Measurements from ENCODE around the gene OVCH1. TPM values are rescaled to one million over a fixed set of nuclear protein-coding genes. Genes with fewer than 3 reads are reported as not detected.
A peak's percentile ranks its signal among the peaks of the same experiment; 100 is the strongest.

The OVCH1 gene
- total RNA-seq, 1 donor from 2014 or later, result 3.2 TPM

DNA sequence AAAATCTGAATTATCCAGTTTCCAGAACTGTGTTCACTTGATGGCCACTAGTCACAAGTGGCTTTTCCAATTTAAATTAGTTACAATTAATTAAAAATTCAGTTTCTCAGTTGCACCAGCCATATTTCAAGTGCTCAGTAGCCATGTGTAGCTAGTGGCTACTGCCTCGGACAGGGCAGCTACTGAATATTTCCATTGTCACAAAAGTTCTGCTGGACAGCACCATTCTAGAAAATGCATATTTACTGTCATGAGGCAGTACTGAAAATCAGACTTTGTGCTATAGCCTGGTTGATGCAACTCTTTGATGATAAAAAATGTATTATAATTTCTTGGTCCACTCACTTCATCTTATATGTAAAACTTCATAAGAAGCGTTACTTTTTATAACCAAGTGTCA is 11.5 kb upstream of the OVCH1 start:
- Histone ChIP-seq H3K9me3 (no peaks in the 10 kb centered on the region), H3K27me3 (ENCODE audit: low read depth) (no peaks in the 10 kb centered on the region), H3K36me3 (peaks cover 8% of the 10 kb centered on the region), H3K4me3 (no peak overlapping the region), H3K27ac (no peak overlapping the region), H3K4me1 (no peaks in the 10 kb centered on the region)
- TF ChIP-seq, protein P1, sequence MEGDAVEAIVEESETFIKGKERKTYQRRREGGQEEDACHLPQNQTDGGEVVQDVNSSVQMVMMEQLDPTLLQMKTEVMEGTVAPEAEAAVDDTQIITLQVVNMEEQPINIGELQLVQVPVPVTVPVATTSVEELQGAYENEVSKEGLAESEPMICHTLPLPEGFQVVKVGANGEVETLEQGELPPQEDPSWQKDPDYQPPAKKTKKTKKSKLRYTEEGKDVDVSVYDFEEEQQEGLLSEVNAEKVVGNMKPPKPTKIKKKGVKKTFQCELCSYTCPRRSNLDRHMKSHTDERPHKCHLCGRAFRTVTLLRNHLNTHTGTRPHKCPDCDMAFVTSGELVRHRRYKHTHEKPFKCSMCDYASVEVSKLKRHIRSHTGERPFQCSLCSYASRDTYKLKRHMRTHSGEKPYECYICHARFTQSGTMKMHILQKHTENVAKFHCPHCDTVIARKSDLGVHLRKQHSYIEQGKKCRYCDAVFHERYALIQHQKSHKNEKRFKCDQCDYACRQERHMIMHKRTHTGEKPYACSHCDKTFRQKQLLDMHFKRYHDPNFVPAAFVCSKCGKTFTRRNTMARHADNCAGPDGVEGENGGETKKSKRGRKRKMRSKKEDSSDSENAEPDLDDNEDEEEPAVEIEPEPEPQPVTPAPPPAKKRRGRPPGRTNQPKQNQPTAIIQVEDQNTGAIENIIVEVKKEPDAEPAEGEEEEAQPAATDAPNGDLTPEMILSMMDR (IDR thresholded peaks at IDR 0.05), result no peak
- intact Hi-C loops (cut with DNase I), result no loop called here
- DNase-seq (no peak), ATAC-seq (no peak)

DNA sequence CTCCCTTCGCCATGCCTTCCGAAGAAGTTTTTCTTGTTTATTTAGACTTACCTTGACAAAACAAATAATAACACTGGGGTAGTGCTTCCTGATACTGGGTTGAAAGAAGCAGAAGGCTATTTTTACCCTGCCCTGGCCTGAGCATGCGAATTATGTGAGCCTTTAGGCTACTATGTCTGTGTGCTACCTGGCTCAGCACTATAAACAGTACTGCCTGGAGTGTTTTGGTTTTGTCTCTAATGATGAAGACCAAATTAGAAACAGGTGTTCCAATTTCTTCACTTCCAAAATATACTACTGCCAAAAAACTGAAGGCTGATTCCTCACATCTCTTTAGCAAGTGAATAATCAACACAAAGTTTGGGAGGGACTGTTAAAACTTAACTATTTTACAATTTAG is 7.6 kb upstream of the OVCH1 start:
- Histone ChIP-seq H3K9me3 (no peaks in the 10 kb centered on the region), H3K36me3 (peaks cover 4% of the 10 kb centered on the region), H3K27me3 (ENCODE audit: low read depth) (no peaks in the 10 kb centered on the region), H3K27ac (no peak overlapping the region), H3K4me3 (no peak overlapping the region), H3K4me1 (no peaks in the 10 kb centered on the region)
- DNase-seq, result no peak
- ATAC-seq, result no peak
- intact Hi-C loops (cut with DNase I), result no loop called here
- TF ChIP-seq, protein P1 (IDR thresholded peaks at IDR 0.05), result no peak

DNA sequence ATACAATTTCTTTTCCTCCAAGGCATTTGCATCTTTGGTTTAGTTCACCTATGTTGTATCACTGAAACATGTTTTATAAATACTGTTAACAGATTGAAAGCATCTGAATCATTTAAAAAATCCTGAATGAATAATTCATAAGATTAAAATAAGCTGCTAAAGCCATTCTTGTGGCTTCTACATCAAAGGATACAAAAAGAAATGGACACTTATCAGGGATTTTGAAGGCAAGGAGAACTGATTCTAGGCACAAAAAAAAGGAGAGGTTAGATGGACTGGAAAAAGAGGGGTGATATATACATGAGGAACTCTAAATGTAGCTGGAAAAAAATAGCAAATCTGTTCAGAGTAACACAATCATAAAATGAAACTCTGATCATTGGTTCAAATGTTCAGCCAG is 5.8 kb upstream of the OVCH1 start:
- Histone ChIP-seq H3K9me3 (no peaks in the 10 kb centered on the region), H3K4me3 (no peak overlapping the region), H3K27me3 (ENCODE audit: low read depth) (no peaks in the 10 kb centered on the region), H3K27ac (no peak overlapping the region), H3K4me1 (no peaks in the 10 kb centered on the region), H3K36me3 (peaks cover 4% of the 10 kb centered on the region)
- DNase-seq (no peak), ATAC-seq (no peak)
- TF ChIP-seq, protein P1 (IDR thresholded peaks at IDR 0.05), result no peak
- intact Hi-C loops (cut with DNase I), result no loop called here

DNA sequence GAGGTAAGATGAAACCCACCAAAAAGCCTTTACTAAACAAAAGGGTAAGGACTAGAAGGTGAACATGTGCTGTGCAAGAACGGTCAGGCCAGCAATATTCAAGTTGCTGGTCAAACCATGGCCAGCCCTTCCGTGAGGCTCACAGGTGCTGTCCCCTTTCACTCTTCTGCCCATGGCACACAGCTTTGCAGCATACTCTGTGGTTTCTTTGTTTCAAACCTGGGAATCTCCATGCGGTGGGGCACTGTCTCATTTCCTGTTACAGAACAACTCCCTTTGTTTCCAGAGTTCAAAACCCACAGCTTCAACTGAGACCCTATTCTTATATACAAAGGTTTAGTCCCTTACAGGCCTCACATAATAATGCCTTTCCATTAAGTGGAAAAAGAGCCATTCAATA is 1.7 kb upstream of the OVCH1 start:
- no peaks in the 10 kb centered on the region for H3K36me3 ChIP-seq
- no peak overlapping the region for H3K27ac ChIP-seq
- no peaks in the 10 kb centered on the region for H3K4me1 ChIP-seq
- intact Hi-C loops (cut with DNase I), result no loop called here
- no peak overlapping the region for H3K4me3 ChIP-seq
- no peaks in the 10 kb centered on the region for H3K27me3 ChIP-seq (ENCODE audit: low read depth)
- DNase-seq (no peak), ATAC-seq (no peak)
- H3K9me3 ChIP-seq, result no peaks in the 10 kb centered on the region
- TF ChIP-seq, protein P1 (IDR thresholded peaks at IDR 0.05), result no peak

DNA sequence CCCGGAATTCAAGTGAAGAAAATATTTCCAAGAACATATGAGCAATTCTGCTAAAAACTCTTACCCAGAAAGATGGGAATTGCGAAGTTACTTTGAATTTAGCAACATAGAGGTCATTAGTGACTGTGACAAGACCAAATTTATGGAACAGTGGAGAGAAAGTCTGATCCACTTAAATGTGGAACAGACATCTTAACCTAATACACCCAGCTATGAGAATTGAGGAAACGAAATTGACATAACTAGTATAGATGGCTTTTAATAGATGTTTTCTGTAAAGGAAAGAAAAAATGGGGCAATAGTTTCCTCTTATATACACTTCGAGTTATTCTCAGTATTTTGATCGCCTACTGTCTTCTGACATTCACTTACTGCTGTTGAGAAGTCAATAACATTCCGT is 4.6 kb downstream of the OVCH1 start:
- Histone ChIP-seq H3K4me3 (no peak overlapping the region), H3K27ac (no peak overlapping the region), H3K36me3 (no peaks in the 10 kb centered on the region), H3K4me1 (no peaks in the 10 kb centered on the region), H3K9me3 (no peaks in the 10 kb centered on the region), H3K27me3 (ENCODE audit: low read depth) (no peaks in the 10 kb centered on the region)
- no peak for DNase-seq
- TF ChIP-seq, protein P1 (IDR thresholded peaks at IDR 0.05), result no peak
- ATAC-seq, result peak in 1 of 2 donors; percentile 52
- intact Hi-C loops (cut with DNase I), result no loop called here

DNA sequence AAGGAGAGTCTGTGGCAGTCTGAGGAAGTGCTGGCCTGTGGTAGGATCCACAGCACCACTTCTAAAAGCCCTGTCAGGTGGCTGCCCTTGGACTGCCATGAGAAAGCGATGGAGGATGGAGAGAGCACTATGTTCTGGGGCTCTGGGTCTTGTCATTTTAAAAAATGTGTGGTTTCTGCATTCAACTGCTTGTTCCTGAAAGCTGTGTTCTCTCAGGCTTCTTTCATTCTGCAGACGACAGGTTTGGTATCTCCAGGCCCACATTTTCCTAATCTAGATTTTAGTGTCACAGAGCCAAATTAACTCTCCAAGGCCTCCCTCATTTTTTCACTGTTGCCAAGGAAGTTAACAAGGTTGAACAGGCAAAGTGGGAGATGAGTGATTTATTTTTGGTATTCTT is 10.5 kb downstream of the OVCH1 start:
- H3K27ac ChIP-seq, result no peak overlapping the region
- TF ChIP-seq, protein P1 (IDR thresholded peaks at IDR 0.05), result no peak
- intact Hi-C loops (cut with DNase I), result no loop called here
- no peak for ATAC-seq
- no peaks in the 10 kb centered on the region for H3K4me1 ChIP-seq
- H3K36me3 ChIP-seq, result no peaks in the 10 kb centered on the region
- H3K27me3 ChIP-seq (ENCODE audit: low read depth), result no peaks in the 10 kb centered on the region
- DNase-seq, result no peak
- no peak overlapping the region for H3K4me3 ChIP-seq
- H3K9me3 ChIP-seq, result no peaks in the 10 kb centered on the region

All from lower lobe of right lung (tissue), 2 donors.